OCI-LY1 (cell line): ENCODE data around the gene HDC.

Experiments used
- H2AFZ ChIP-seq: fragments of 200-600 bp; sonication (generic), shearing (Covaris generic); 2 replicates; pipeline ENCODE4 v1.6.0; 2014; ENCODE audit warnings: antibody characterized with exemption, mild to moderate bottlenecking, low read length
- H3F3A ChIP-seq: fragments of 200-600 bp; sonication (generic), shearing (Covaris generic); 2 replicates; pipeline ENCODE4 v1.6.0; 2014; ENCODE audit warnings: mild to moderate bottlenecking, antibody characterized with exemption, low read length, moderate library complexity; ENCODE audit not compliant: insufficient read depth
- H3K27ac ChIP-seq: fragments of 200-600 bp; sonication (generic); 2 replicates; pipeline ENCODE4 v1.5.1; 2014; ENCODE audit warnings: low read length, mixed run types, mild to moderate bottlenecking, low read depth; ENCODE audit not compliant: poor library complexity, severe bottlenecking
- H3K27me3 ChIP-seq: fragments of 200-600 bp; sonication (generic); 2 replicates; pipeline ENCODE4 v1.6.0; 2014; ENCODE audit warnings: antibody characterized with exemption, mild to moderate bottlenecking, low read length, moderate library complexity; ENCODE audit not compliant: insufficient read depth
- H3K36me3 ChIP-seq: fragments of 200-600 bp; sonication (generic); 2 replicates; pipeline ENCODE4 v1.6.1; 2014; ENCODE audit warnings: mild to moderate bottlenecking, antibody characterized with exemption, low read length, moderate library complexity, mixed read lengths; ENCODE audit not compliant: insufficient read depth
- H3K4me1 ChIP-seq: fragments of 200-600 bp; sonication (generic); 2 replicates; pipeline ENCODE4 v1.5.1; 2014; ENCODE audit warnings: mild to moderate bottlenecking, low read length, moderate library complexity; ENCODE audit not compliant: insufficient read depth, severe bottlenecking
- H3K4me2 ChIP-seq: fragments of 200-600 bp; sonication (generic), shearing (Covaris generic); 2 replicates; pipeline ENCODE4 v1.6.1; 2014; ENCODE audit warnings: low read length
- H3K4me3 ChIP-seq: fragments of 200-600 bp; sonication (generic); 2 replicates; pipeline ENCODE4 v1.5.1; 2014; ENCODE audit warnings: low read length, low read depth, mild to moderate bottlenecking, mixed read lengths; ENCODE audit not compliant: poor library complexity, severe bottlenecking
- H3K79me2 ChIP-seq: fragments of 200-600 bp; shearing (Covaris generic); 2 replicates; pipeline ENCODE4 v1.6.1; 2016; ENCODE audit warnings: mixed run types, low read length, mixed read lengths; ENCODE audit not compliant: insufficient read depth
- H3K9ac ChIP-seq: fragments of 200-600 bp; sonication (generic), shearing (Covaris generic); 2 replicates; pipeline ENCODE4 v1.6.1; 2014; ENCODE audit warnings: mild to moderate bottlenecking, low read length, mixed read lengths
- H3K9me2 ChIP-seq: fragments of 200-600 bp; sonication (generic), shearing (Covaris generic); 2 replicates; pipeline ENCODE4 v1.6.1; 2014; ENCODE audit warnings: low read depth, mild to moderate bottlenecking, low read length, mixed read lengths
- H3K9me3 ChIP-seq: fragments of 200-600 bp; shearing (Covaris generic); 2 replicates; pipeline ENCODE4 v1.6.1; 2014; ENCODE audit warnings: low read length, mixed read lengths
- H4K20me1 ChIP-seq: fragments of 200-600 bp; sonication (generic), shearing (Covaris generic); 2 replicates; pipeline ENCODE4 v1.6.0; 2016; ENCODE audit warnings: mild to moderate bottlenecking, low read length; ENCODE audit not compliant: insufficient read depth
- EZH2 ChIP-seq: fragments of 200-600 bp; sonication (generic), shearing (Covaris generic); IDR thresholded peaks from 2 replicates; pipeline ENCODE4 v1.8.0; 2017; ENCODE audit warnings: borderline replicate concordance, mixed run types, mild to moderate bottlenecking, antibody characterized with exemption, low read length, moderate library complexity, mixed read lengths
- TF ChIP-seq, protein P1 (sequence below): fragments of 200-600 bp; sonication (generic), shearing (Covaris generic); IDR thresholded peaks from 2 replicates; pipeline ENCODE4 v1.5.1; 2017; ENCODE audit warnings: mild to moderate bottlenecking, antibody characterized with exemption, low read length, moderate library complexity, mixed read lengths

The HDC gene

GRCh38 chr15:50236433-50236832 is 29.1 kb downstream of the HDC start:
- Histone ChIP-seq H3K9ac (no peak overlapping the region), H4K20me1 (no peaks in the 10 kb centered on the region)

DNA sequence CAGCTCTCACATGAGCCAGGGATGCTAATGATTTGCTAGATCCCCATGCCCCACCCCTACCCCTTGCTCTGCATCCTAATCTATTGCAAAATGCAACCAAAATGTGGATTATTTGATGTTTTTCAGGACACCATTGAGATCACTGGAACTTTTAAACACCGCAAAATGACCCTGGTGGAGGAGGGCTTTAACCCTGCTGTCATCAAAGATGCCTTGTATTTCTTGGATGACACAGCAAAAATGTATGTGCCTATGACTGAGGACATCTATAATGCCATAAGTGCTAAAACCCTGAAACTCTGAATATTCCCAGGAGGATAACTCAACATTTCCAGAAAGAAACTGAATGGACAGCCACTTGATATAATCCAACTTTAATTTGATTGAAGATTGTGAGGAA is 29.7 kb downstream of the HDC start:
- TF ChIP-seq EZH2 = no peak
- TF ChIP-seq, protein P1, sequence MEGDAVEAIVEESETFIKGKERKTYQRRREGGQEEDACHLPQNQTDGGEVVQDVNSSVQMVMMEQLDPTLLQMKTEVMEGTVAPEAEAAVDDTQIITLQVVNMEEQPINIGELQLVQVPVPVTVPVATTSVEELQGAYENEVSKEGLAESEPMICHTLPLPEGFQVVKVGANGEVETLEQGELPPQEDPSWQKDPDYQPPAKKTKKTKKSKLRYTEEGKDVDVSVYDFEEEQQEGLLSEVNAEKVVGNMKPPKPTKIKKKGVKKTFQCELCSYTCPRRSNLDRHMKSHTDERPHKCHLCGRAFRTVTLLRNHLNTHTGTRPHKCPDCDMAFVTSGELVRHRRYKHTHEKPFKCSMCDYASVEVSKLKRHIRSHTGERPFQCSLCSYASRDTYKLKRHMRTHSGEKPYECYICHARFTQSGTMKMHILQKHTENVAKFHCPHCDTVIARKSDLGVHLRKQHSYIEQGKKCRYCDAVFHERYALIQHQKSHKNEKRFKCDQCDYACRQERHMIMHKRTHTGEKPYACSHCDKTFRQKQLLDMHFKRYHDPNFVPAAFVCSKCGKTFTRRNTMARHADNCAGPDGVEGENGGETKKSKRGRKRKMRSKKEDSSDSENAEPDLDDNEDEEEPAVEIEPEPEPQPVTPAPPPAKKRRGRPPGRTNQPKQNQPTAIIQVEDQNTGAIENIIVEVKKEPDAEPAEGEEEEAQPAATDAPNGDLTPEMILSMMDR = no peak
- Histone ChIP-seq H3K9ac (no peak overlapping the region), H4K20me1 (no peaks in the 10 kb centered on the region), H3K4me1 (no peaks in the 10 kb centered on the region), H3K9me2 (no peaks in the 10 kb centered on the region), H3K79me2 (no peaks in the 10 kb centered on the region), H3K36me3 (no peaks in the 10 kb centered on the region), H3K9me3 (no peaks in the 10 kb centered on the region), H3F3A (no peaks in the 10 kb centered on the region), H3K27ac (no peak overlapping the region), H3K4me3 (no peak overlapping the region), H3K27me3 (no peaks in the 10 kb centered on the region), H3K4me2 (no peak overlapping the region), H2AFZ (no peak overlapping the region)

More at GRCh38 chr15:50236433-50236832, 29.1 kb downstream of the HDC start:
- Histone ChIP-seq H3K9me3 (no peaks in the 10 kb centered on the region), H3K27ac (no peak overlapping the region), H3K4me3 (no peak overlapping the region), H3K79me2 (no peaks in the 10 kb centered on the region), H2AFZ (no peak overlapping the region), H3K4me1 (no peaks in the 10 kb centered on the region), H3K27me3 (no peaks in the 10 kb centered on the region), H3F3A (no peaks in the 10 kb centered on the region), H3K36me3 (no peaks in the 10 kb centered on the region), H3K4me2 (no peak overlapping the region), H3K9me2 (no peaks in the 10 kb centered on the region)
- TF ChIP-seq, protein P1 = no peak
- no peak for TF ChIP-seq EZH2

GRCh38 chr15:50234764-50235163 is 30.8 kb downstream of the HDC start:
- Histone ChIP-seq H3K9me2 (no peaks in the 10 kb centered on the region), H3K27ac (no peak overlapping the region), H3K27me3 (no peaks in the 10 kb centered on the region), H3K36me3 (no peaks in the 10 kb centered on the region), H3K4me3 (no peak overlapping the region), H3K79me2 (no peaks in the 10 kb centered on the region), H3F3A (no peaks in the 10 kb centered on the region), H4K20me1 (no peaks in the 10 kb centered on the region), H3K9me3 (no peaks in the 10 kb centered on the region), H3K4me1 (no peaks in the 10 kb centered on the region), H2AFZ (no peak overlapping the region), H3K4me2 (no peak overlapping the region), H3K9ac (no peak overlapping the region)
- TF ChIP-seq, protein P1 = no peak
- no peak for TF ChIP-seq EZH2
